ENCODE results near the gene ZCCHC8.

GRCh38 chr12:122528582-122528981 is 27.9 kb upstream of the ZCCHC8 start:
- TF ChIP-seq CEBPB (IDR thresholded peaks at IDR 0.05; ENCODE audit: low read depth): no peak
- TF ChIP-seq SRF (IDR thresholded peaks at IDR 0.05; ENCODE audit: low read depth): no peak
- no peak for TF ChIP-seq POLR2AphosphoS5 (IDR thresholded peaks at IDR 0.05; ENCODE audit: low read depth, low read length)
- TF ChIP-seq CTCF (IDR thresholded peaks at IDR 0.05 in 2 of 3, conservative IDR thresholded peaks at IDR 0.05 in 1 of 3; ENCODE audit: borderline replicate concordance in 1 of 3, insufficient read depth in 1 of 3, low read depth in 2 of 3, low read length in 2 of 3): no peak
- no peak for TF ChIP-seq ZBTB33 (IDR thresholded peaks at IDR 0.05; ENCODE audit: extremely low read depth, insufficient replicate concordance, low read length)
- TF ChIP-seq REST (IDR thresholded peaks at IDR 0.05; ENCODE audit: low read depth): no peak
- TF ChIP-seq SP1 (IDR thresholded peaks at IDR 0.05; ENCODE audit: low read depth): no peak
- no peak for TF ChIP-seq POLR2A (IDR thresholded peaks at IDR 0.05; ENCODE audit: borderline replicate concordance, extremely low read depth, insufficient read depth, insufficient read length)
- TF ChIP-seq JUND (IDR thresholded peaks at IDR 0.05): no peak
- no peak for TF ChIP-seq EZH2phosphoT487 (IDR thresholded peaks at IDR 0.05; ENCODE audit: borderline replicate concordance)
- no peak for TF ChIP-seq EZH2 (IDR thresholded peaks at IDR 0.05)
- TF ChIP-seq, protein P1, sequence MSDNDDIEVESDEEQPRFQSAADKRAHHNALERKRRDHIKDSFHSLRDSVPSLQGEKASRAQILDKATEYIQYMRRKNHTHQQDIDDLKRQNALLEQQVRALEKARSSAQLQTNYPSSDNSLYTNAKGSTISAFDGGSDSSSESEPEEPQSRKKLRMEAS (IDR thresholded peaks at IDR 0.05): no peak
- TF ChIP-seq ZNF274 (IDR thresholded peaks at IDR 0.05; ENCODE audit: low read depth, low read length): no peak
- no peak for TF ChIP-seq ZFX (IDR thresholded peaks at IDR 0.05)

Data from HCT116 (cell line).